ENCODE data around the gene FARSA.
A peak's percentile ranks its signal among the peaks of the same experiment; 100 is the strongest.
"Not testable (repeated sequence)": the region's sequence is repeated elsewhere in the genome, so short reads cannot be mapped to it uniquely, and the experiment has no call there.

The FARSA gene

GRCh38 chr19:12937093-12937926 is 3.8 kb upstream of the FARSA start:
- DNase-seq (ENCODE audit: low read depth) = no peak

DNA sequence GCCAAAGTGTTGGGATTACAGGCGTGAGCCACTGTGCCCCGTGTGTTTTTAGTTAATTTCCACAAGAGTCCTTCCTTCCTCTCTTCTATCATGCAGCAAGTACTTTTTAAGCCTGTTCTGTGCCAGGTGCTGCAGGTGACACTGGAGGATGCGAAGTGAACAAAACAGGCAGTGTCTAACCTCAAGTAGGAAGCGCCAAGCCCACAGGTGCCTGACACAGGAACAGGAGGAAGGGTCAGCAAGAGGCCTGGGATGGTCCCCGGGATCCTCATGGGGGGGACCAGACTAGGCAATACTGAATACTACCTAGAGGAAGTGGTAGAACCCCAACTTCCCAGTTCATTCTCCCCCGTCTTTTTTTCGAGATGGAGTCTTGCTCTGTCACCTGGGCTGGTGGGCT is 3.1 kb upstream of the FARSA start:
- no peak for DNase-seq (ENCODE audit: low read depth)

GRCh38 chr19:12935071-12935470 is 1.6 kb upstream of the FARSA start:
- no peak for DNase-seq (ENCODE audit: low read depth)

GRCh38 chr19:12932392-12933286 is 872 bp downstream of the FARSA start:
- DNase-seq (ENCODE audit: low read depth) = no peak

DNA sequence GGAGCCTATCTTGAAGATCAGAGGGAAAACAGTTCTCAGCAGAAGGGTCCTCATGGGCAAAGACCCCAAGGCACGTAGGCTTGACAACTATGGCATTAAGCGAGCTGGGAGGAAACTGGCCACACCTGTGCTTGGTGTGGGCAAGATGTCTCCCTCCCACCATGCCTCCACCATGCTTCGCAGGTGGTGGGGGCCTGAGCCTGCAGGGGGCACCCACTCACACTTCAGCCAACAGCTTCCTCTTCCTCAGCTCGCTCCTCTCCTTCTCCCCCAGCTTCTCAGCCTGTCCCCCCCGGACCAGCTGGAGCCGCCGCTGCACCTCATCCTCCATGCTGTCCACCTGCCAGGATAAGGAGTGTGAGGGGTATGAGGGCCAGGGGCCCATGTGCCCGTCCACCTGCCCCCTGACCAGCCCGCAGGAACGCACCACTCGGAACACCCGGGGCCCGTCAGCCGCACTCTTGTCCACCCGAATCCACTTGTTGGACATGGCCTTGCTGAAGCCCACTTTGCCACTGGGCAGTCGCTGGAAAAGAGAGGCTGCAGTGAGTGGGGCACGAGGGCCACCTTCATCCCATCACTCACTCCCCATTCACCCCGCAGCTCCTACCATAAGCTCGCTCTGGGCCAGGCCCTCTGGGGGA is 3.4 kb downstream of the FARSA start:
- DNase-seq (ENCODE audit: low read depth) = no peak

DNA sequence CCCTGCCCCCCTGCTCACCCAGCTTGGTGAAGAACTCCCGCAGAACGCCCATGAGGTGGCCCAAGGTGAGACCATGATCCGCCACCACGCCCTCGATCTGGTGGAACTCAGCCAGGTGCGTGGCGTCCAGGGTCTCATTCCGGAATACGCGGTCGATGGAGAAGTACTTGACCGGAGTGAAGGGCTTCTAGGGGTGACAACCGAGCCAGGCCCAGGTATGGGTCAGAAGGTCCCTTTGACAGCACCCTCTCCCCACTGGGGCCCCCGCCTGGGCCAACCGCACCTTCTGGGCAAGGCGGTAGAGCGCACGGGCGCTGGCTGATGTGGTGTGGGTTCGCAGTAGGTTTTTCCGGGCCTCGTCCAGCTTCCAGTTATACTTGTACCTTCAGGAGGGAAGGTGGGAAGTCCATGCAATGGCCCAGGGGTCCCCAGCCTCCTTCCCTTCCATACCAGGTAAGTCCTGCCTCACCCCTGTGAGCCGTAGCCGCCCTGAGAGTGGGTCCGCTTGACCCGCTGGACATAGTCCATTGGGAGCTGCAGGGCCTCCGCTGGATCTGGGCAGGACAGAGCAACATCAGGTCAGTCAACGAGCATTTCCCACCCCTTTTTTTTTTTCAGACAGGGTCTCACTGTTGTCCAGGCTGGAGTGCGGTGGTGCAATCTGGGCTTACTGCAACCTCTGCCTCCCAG is 8.7 kb downstream of the FARSA start:
- no peak for DNase-seq (ENCODE audit: low read depth)

GRCh38 chr19:12922959-12923358 is 10.6 kb downstream of the FARSA start:
- no peak for DNase-seq (ENCODE audit: low read depth)

DNA sequence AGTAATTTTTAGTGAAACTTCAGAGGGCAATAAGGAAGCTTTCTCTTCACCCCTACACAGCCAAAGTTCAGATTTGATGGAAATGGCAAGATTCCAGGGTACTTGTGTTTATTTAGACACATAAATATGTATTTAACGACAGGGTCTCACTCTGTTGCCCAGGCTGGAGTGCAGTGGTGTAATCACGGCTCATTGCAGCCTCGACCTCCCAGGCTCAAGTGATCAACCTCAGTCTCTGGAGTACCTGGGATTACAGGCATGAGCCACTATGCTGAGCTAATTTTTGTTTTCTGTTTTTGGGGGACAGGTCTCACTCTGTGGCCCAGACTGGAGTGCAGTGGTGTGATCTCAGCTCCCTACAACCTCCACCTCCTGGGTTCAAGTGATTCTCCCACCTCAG is 12.5 kb downstream of the FARSA start:
- no peak for DNase-seq (ENCODE audit: low read depth)

GRCh38 chr19:12918253-12918652 is 15.3 kb downstream of the FARSA start:
- no peak for DNase-seq (ENCODE audit: low read depth)

DNA sequence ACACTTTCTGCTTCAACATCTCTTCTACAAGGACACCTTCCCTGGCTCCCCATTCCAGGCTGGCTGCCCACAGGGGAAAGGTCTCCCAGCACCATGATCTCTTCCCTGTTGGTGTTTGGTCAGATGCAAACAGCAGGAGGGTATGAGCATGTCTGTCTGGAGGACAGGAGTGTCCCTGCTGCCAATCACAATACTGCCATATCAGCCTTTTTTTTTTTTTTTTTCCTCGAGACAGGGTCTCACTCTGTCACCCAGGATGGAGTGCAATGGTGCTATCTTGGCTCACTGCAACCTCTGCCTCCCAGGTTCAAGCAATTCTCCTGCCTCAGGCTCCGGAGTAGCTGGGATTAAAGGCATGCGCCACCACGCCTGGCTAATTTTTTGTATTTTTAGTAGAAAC is 17.7 kb downstream of the FARSA start:
- not testable (repeated sequence) for DNase-seq (ENCODE audit: low read depth)

DNA sequence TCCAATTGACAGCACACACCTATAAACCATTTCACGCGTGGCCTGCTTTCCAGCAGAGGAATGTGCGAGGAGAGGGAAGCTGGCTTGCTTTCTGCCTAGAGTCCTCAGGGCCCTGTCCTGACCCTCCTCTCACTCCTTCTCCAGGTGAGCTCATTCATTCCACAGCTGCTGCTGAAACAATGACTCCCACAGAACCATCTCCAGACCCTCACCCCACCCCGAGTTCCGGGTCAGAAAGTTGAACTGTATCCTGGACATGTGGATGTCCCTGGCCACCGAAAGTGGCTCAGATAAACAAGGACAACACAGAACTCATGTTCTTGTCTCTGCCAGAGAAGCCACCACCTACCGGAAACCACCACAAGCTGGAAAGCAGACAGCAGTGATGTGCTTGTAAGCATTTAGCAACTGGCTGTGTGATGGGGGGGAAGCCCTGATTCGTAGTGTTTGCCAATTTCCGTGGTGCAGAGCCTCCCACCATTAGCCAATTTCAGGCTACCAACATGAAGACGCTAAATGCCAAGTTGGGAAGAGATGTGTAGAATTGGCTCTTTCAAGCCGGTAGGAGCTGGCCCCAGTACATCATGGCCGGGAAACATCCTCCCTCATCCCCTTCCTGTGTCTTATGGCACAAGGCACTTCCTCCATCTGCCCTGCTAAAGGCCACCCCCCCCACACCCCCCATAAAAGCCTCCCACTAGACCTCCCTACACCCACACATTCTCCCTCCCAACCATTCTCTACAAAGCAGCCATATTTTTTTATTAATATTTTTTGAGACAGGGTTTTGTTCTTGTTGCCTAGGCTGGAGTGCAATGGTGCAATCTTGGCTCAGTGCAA is 19.4 kb downstream of the FARSA start:
- no peak for DNase-seq (ENCODE audit: low read depth)

DNA sequence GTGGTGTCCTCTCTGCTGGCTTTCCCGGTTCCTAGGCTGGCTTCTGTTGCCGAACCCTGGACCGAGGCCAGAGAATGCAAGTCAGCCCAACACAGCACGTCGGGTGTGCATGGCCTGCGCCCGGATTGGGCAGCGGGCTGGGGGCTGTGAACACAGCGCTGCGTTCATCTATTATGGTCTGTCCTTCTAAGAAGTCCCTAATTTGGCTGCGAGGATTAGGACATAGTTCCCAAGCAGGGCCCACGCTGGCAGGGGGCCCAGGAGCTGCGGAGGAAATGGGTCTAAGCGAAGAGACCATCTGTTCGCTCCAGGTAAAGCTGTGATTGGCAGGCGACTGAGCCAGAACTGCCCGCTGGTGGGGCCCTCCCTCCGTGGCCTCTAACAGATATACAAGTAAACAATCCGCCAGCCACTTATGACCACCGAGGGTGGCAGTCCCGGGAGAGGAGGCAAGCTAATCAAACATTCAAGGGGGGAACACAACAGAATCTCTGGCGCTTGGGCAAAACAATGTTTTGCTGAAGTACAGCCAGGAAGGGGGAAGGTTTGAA is 20.4 kb downstream of the FARSA start:
- DNase-seq (ENCODE audit: low read depth) = no peak

DNA sequence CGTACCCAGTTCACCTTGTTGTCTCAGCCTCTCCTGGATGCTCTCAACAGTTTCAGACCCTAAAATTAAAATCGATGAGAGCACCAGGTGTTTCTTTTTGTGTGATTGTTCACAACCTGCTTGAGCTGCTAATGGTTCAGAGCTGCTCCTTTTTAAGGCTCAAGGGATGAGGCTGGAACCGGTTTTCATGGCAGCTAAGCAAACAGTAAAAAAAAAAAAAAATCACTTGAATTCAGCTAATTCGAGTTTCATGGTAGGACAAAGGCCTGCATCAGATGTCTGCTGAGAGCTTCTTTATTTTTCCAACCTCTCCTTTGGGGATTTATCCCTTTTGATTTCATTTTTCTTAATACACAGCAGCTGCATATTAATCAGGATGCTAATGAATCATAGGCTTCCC is 20.9 kb downstream of the FARSA start:
- no peak for DNase-seq (ENCODE audit: low read depth)

GRCh38 chr19:12907166-12907565 is 26.3 kb downstream of the FARSA start:
- no peak for DNase-seq (ENCODE audit: low read depth)

DNA sequence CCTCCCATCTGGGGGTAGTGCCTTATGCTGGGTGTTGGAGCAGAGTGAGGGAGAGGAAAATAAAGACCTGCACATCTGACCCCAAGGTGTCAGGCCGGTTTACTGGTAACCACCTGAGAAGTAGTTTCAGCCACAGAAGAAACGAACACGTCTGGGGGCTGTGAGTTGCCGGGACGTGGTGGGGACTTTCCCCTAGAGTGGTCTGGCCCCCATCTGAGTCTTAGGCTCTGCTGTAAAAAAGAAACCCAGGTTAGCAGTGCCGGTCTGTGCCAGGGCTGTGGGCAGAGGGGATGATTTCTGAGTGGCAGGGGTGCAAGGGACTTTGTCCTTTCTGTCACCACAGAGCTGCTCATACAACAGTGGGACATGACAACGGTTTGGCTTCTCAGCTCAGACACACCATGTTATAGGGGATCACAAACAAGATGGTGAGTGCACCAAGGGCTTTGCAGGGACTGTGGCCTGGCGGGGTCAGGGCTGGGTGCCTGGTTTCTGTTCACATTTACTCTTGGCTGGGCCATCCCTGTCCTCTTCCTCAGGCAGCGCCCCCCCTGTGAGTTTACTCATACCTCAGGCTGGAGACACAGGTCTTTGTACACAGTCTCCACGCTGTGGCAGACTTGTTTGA is 33.5 kb downstream of the FARSA start:
- no peak for DNase-seq (ENCODE audit: low read depth)

- DNase-seq (ENCODE audit: low read depth) = no peak
Measured at GRCh38 chr19:12896460-12896859, 37.1 kb downstream of the FARSA start.

- DNase-seq (ENCODE audit: low read depth) = no peak
Measured at GRCh38 chr19:12893582-12893981, 39.9 kb downstream of the FARSA start.

DNA sequence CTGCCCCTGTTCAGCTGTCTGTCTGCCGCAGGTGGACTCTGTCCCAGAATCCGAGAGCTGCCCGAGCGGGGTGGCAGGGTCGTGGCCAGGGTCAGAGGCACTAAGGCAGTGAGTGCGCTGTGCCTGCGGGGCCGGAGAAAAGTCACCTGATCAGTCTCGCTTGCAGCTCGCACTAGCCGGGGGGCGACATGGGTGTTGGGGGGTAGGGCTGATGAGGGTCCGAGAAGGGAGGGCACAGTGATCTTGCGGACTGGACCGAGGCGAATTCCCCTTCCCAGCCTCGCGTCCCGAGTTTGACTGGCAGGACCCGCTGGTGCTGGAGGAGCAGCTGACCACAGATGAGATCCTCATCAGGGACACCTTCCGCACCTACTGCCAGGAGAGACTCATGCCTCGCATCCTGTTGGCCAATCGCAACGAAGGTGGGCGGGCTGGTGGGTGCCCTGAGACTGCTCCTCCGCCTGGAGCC is 41.9 kb downstream of the FARSA start:
- DNase-seq (ENCODE audit: low read depth) = no peak

DNA sequence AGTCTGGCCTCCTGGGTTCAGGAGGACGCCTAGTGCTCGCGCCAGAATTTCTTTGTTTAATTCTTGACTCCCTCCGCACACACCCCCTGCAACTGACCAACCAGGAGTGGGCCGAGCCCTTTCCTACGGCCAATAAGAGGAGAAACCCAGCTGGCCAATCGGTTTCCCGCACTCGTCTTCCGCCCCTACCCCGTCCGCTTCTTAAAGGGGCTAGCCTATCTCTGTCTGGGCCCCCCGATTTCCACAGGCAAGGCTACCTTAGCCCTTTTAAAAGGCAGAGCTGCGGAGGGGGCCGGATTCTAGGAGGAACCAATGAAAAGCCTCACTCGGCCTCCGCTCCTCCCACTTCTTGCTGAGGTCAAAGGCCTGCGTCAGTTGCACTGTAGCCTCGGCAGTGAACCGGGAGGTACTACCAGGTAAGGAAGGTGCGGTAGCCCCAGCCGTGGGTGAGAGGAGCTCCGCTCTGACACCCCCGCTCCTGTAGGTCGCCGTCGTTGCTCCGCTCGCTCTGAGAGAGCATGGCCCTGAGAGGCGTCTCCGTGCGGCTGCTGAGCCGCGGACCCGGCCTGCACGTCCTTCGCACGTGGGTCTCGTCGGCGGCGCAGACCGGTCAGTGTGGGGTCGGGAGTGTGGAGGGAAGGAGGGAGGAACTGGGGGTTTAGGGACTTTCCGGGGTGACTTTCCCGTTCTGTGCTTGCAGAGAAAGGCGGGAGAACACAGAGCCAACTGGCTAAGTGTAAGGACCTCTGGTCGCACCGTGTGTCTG is 42.5 kb downstream of the FARSA start, which contains the start of gene GCDH:
Gene GCDH (plus strand): TSS at position 374 of the 766 bp plus-strand sequence. CDS start 145 bp downstream, at position 519.
- peak; percentile 91 for DNase-seq (ENCODE audit: low read depth)

Measured in activated T-helper 9 cell treated with anti-CD3 and anti-CD28 coated beads, Interleukin-2, amount 50 U/mL, for 16 hours (primary cell).